Type B pancreatic cell (in vitro differentiated cells): ENCODE data around the gene VSIG4. TPM values are rescaled to one million over a fixed set of nuclear protein-coding genes. Genes with fewer than 3 reads are reported as not detected.

Experiments
- DNase-seq: peaks from one replicate; pipeline ENCODE4 v3.0.0; 2021; ENCODE audit warnings: mixed read lengths; ENCODE audit not compliant: unreplicated experiment; ENCODE audit errors: extremely low spot score
- H3K27ac Mint-ChIP-seq: 2 replicates; pipeline ENCODE4 v1.8.0; 2021; ENCODE audit warnings: mild to moderate bottlenecking, mixed read lengths
- H3K27me3 Mint-ChIP-seq: 2 replicates; pipeline ENCODE4 v1.8.0; 2021; ENCODE audit warnings: mixed read lengths
- H3K36me3 Mint-ChIP-seq: 2 replicates; pipeline ENCODE4 v1.8.0; 2021; ENCODE audit warnings: mixed read lengths
- H3K4me1 Mint-ChIP-seq: one replicate; pipeline ENCODE4 v1.8.0; 2021; ENCODE audit warnings: mixed read lengths; ENCODE audit not compliant: unreplicated experiment
- H3K4me3 Mint-ChIP-seq: 2 replicates; pipeline ENCODE4 v1.8.0; 2021; ENCODE audit warnings: mild to moderate bottlenecking, mixed read lengths
- H3K9me3 Mint-ChIP-seq: 2 replicates; pipeline ENCODE4 v1.8.0; 2021; ENCODE audit warnings: mixed read lengths
- total RNA-seq: library from RNA; stranded (reverse); gene quantifications from 2 replicates; pipeline ENCODE4 v1.2.1, GENCODE V29; 2021; ENCODE audit warnings: low replicate concordance
- TF ChIP-seq, protein P1 (sequence below): fragments of 200-600 bp; sonication (generic); conservative IDR thresholded peaks from 2 replicates; pipeline ENCODE4 v1.5.0; 2021; ENCODE audit warnings: antibody characterized with exemption, mild to moderate bottlenecking

Gene VSIG4
- total RNA-seq, 1 donor from 2014 or later, result not detected

DNA sequence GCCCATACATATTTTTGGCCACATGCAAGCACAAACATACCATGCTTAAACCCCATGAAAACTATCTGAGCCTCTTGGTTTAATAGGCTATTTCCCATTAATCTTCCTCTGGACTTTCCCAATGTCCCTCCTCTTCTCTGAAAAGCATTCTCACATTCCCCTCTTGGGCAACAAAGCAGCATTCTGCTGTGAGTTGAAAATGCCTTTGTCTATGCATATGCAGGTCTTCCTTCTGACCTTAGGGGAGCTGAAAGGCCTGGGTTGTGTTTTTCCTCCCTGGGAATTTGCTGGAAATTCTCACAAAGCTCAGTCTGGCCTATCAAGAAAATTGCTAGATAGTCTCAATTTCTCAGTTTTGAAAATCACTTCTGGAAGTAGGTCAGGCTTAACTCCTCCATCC is 4.2 kb downstream of the VSIG4 start:
- H3K27ac Mint-ChIP-seq, result no peak overlapping the region
- H3K4me1 Mint-ChIP-seq, result no peaks in the 10 kb centered on the region
- H3K9me3 Mint-ChIP-seq, result peaks cover 4% of the 10 kb centered on the region
- no peaks in the 10 kb centered on the region for H3K36me3 Mint-ChIP-seq
- H3K27me3 Mint-ChIP-seq, result no peaks in the 10 kb centered on the region
- no peak overlapping the region for H3K4me3 Mint-ChIP-seq
- TF ChIP-seq, protein P1, sequence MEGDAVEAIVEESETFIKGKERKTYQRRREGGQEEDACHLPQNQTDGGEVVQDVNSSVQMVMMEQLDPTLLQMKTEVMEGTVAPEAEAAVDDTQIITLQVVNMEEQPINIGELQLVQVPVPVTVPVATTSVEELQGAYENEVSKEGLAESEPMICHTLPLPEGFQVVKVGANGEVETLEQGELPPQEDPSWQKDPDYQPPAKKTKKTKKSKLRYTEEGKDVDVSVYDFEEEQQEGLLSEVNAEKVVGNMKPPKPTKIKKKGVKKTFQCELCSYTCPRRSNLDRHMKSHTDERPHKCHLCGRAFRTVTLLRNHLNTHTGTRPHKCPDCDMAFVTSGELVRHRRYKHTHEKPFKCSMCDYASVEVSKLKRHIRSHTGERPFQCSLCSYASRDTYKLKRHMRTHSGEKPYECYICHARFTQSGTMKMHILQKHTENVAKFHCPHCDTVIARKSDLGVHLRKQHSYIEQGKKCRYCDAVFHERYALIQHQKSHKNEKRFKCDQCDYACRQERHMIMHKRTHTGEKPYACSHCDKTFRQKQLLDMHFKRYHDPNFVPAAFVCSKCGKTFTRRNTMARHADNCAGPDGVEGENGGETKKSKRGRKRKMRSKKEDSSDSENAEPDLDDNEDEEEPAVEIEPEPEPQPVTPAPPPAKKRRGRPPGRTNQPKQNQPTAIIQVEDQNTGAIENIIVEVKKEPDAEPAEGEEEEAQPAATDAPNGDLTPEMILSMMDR, result no peak
- no peak for DNase-seq

DNA sequence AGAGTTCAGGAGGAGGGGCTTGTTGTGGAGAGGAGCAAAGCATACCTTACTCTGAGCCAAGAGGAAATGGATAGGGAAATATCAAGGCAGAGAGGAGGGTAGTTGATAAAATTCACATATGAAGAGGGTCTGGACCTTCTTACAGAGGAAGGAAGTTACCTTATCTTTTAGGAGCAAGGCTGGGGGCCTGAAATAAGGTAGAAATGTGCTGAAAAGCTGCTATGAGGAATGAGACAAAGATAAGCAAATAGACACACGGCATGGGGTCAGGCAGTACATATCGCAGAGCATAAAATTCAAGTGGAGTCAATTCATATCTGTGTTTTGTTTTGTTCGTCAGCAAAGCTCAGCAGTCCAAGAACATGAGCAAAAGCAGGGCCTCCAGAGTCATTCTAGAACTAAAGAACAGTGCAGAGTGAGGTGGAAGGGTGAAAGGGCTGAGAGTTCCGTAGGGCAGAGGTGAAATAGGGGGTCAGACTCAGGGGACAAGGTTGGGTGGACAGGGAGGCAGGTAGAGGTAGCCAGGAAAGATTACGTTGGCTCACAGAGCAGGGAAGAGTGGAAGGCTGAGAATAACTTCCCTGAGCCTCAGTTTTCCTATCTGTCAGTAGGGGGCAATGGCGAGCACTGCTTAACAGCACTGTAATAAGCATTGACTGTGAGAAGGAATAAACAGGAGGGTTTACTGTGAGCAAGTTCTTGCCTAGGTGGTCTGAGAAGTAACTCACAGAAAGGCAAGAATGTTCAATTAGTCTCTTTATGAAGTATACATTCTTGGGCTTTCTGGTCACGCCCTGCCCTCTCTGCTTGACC is 9.2 kb downstream of the VSIG4 start:
- Mint-ChIP-seq H3K36me3 (no peaks in the 10 kb centered on the region), H3K4me3 (no peak overlapping the region)
- TF ChIP-seq, protein P1, result peak; percentile 66

DNA sequence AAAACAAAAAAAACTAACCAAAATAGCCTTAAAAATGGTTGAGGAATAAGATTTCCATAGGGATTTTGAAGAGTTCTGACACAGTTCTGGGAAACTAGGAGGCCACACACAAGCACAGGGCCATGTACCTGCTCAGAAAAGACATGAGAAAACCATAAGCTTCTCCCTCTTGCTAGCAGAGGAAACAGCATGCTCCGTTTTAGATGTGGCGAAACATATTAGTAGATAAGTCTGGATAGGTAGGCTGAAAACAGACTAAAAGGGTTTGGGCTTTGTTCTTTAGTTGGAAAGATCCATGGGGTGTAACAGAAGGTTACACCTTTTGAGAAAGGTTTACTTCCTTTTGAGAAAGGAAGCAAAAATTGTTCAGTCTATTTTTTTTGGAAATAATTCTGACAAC is 10.9 kb downstream of the VSIG4 start:
- Mint-ChIP-seq H3K4me3 (no peak overlapping the region), H3K27ac (no peak overlapping the region), H3K4me1 (no peaks in the 10 kb centered on the region), H3K36me3 (no peaks in the 10 kb centered on the region), H3K9me3 (no peaks in the 10 kb centered on the region), H3K27me3 (no peaks in the 10 kb centered on the region)
- TF ChIP-seq, protein P1, result no peak
- no peak for DNase-seq

More for the DNA sequence above, 9.2 kb downstream of the VSIG4 start:
- no peak for DNase-seq
- Mint-ChIP-seq H3K27me3 (no peaks in the 10 kb centered on the region), H3K4me1 (no peaks in the 10 kb centered on the region), H3K9me3 (no peaks in the 10 kb centered on the region), H3K27ac (no peak overlapping the region)

DNA sequence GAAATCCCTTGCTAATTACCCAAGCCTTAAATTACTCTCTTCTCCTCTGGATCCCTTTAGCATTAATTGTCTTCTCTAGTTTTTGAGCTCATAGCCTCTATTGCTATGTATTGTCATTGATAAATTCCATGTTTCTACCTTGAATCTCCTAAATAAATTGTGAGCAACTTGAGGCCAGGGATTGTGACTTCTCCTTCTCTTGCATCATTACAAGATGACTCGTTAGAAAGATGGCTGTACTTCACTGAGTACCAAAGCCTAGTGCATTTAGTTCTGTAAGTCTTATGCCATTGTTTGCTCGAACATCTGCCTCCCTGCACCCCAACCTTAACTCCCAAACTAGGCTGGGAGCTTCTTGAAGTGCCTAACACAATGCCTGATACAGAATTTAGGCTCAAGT is 15.3 kb downstream of the VSIG4 start:
- H3K27me3 Mint-ChIP-seq, result no peaks in the 10 kb centered on the region
- H3K4me1 Mint-ChIP-seq, result no peaks in the 10 kb centered on the region
- no peak overlapping the region for H3K27ac Mint-ChIP-seq
- TF ChIP-seq, protein P1, result no peak
- no peak overlapping the region for H3K4me3 Mint-ChIP-seq
- no peak for DNase-seq
- H3K36me3 Mint-ChIP-seq, result no peaks in the 10 kb centered on the region
- H3K9me3 Mint-ChIP-seq, result no peaks in the 10 kb centered on the region

DNA sequence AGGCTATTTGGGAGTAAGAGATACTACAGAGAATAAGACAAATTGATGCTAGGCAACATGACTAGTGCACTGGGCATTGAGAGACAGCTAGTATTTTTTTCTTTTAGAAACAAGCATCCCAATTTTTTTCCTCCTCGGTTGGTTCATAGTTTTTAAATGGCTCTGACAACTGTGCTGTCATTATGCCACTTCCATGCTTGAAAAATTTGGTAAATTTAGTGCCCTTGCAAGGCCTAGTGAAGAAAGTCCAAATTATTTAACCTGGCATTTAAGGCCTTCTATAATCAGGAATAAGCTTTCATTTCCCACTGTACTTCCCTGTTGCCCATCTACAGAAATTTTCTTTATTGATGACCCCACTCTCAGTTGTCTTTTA is 15.8 kb downstream of the VSIG4 start:
- Mint-ChIP-seq H3K36me3 (no peaks in the 10 kb centered on the region), H3K4me3 (no peak overlapping the region), H3K9me3 (no peaks in the 10 kb centered on the region), H3K4me1 (no peaks in the 10 kb centered on the region), H3K27ac (no peak overlapping the region), H3K27me3 (no peaks in the 10 kb centered on the region)
- TF ChIP-seq, protein P1, result no peak
- no peak for DNase-seq
